HFFc6 (cell line): ENCODE measurements around the gene CACNB3. TPM values are rescaled to one million over a fixed set of nuclear protein-coding genes. Genes with fewer than 3 reads are reported as not detected.

ENCODE experiments used
- DNase-seq: peaks from one replicate; pipeline ENCODE4 v3.0.0-alpha.2; 2018
- H3K27ac Mint-ChIP-seq: 2 replicates; pipeline ENCODE4 v1.8.0; 2020; ENCODE audit warnings: mild to moderate bottlenecking, mixed read lengths
- H3K27me3 Mint-ChIP-seq: 2 replicates; pipeline ENCODE4 v1.8.0; 2021; ENCODE audit warnings: mild to moderate bottlenecking, moderate library complexity, mixed read lengths; ENCODE audit not compliant: insufficient read depth
- H3K36me3 Mint-ChIP-seq: 2 replicates; pipeline ENCODE4 v1.8.0; 2021; ENCODE audit warnings: low read depth, mixed read lengths
- H3K4me1 Mint-ChIP-seq: 2 replicates; pipeline ENCODE4 v1.8.0; 2020; ENCODE audit warnings: low read depth, mixed read lengths
- H3K4me3 Mint-ChIP-seq: 2 replicates; pipeline ENCODE4 v1.8.0; 2020; ENCODE audit warnings: mild to moderate bottlenecking, moderate library complexity, mixed read lengths
- H3K9me3 Mint-ChIP-seq: 2 replicates; pipeline ENCODE4 v1.8.0; 2020; ENCODE audit warnings: mild to moderate bottlenecking, mixed read lengths
- CTCF ChIP-seq: fragments of 200-600 bp; sonication (generic); IDR thresholded peaks from 2 replicates; pipeline ENCODE4 v1.5.0; 2021; ENCODE audit warnings: antibody characterized with exemption, mild to moderate bottlenecking
- total RNA-seq, 6 experiments: library from RNA; stranded (reverse); fragmentation: NEBNext Ultra II Directional; extraction: Animal tissue kit (Norgen Biotek cat#: 25700); gene quantifications; 2 replicates in 1 of 6; 3 replicates in 5 of 6; pipeline ENCODE4 v1.2.3, GENCODE V29; 2021

Gene CACNB3
- total RNA-seq, 6 experiments from 2014 or later = 32.3 to 44.4 (median 38.4) TPM

DNA sequence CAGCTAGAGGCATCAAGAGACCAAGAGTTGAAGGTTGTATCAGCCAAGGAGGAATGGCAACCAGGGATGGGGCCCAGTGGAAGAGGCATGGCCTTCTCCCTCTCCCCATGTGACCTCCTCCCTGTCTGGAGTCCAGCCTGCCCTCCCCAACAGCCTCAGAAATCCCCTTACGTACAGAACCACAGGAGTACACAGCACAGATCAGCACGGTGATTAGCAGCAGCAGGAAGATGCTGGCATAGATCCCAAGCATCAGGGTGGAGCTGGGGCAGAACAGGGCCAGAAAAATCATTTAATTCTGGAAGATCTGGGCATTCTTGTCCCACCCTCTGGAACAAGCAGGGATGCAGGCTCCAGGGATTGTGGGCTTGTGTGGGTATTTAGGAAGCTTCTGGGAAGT, 43.8 kb upstream of the CACNB3 start:
- peaks cover 29% of the 10 kb centered on the region for H3K36me3 Mint-ChIP-seq
- no peak overlapping the region for H3K4me3 Mint-ChIP-seq
- no peak overlapping the region for H3K27ac Mint-ChIP-seq
- no peak for DNase-seq
- H3K27me3 Mint-ChIP-seq = no peaks in the 10 kb centered on the region
- TF ChIP-seq CTCF = no peak
- no peaks in the 10 kb centered on the region for H3K9me3 Mint-ChIP-seq
- peaks cover 5% of the 10 kb centered on the region for H3K4me1 Mint-ChIP-seq

- Mint-ChIP-seq H3K9me3 (no peaks in the 10 kb centered on the region), H3K27me3 (no peaks in the 10 kb centered on the region), H3K4me1 (peaks cover 13% of the 10 kb centered on the region), H3K36me3 (peaks cover 29% of the 10 kb centered on the region), H3K27ac (no peak overlapping the region), H3K4me3 (no peak overlapping the region)
- DNase-seq = no peak
- no peak for TF ChIP-seq CTCF
These were observed 43.0 kb upstream of the CACNB3 start for GRCh38 chr12:48775299-48775698.

DNA sequence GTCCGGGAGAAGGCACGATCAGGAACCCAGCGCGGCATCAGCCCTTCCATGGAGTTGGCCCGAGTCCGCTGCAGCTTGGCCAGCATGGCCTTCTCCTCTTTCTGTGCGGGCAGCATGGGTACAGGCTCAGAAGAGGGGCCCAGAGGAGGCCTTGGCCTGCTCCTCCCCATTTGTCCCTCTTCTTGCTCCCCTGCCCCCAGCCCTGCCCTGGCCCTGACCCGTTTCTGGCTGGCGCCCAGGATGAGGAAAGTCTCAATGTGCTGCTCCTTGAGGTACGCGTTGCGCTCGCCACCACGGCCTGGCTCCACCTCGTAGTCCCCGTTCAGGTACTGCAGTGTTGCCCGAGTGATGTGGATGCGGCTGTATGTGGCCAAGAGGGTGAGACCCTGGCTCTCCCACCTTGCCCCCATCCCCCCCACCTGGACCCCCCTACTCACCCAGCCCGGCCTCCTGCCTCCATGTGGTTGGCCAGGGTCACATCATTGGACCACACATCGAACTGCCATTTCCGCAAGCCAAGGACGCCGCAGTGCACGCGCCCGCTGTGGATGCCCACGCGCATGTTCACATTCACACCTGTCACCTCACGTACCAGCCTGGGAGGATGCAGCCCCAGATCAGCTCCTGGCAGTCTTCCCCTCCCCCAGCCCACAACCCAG, 42.2 kb upstream of the CACNB3 start:
- Mint-ChIP-seq H3K27me3 (no peaks in the 10 kb centered on the region), H3K36me3 (peaks cover 28% of the 10 kb centered on the region)
- DNase-seq = no peak

DNA sequence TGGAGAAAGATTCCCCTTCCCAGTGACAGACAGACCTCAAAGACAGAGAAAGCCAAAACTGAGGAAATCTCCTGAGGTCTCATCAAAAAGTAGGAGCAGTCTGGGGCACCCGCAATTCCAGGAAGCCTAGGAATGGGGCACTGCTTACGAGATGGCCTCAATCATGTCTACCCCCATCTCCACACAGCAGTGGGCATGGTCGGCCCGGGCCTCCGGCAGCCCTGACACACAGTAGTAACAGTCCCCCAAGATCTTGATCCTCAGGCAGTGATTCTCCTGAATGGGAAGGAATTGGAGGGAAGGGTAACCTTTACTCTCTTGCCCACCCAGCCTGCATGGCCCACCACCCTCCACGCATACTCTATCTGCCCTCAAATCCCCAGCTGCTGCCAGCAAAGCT, 41.3 kb upstream of the CACNB3 start:
- H3K9me3 Mint-ChIP-seq = no peaks in the 10 kb centered on the region
- no peak overlapping the region for H3K27ac Mint-ChIP-seq
- DNase-seq = no peak
- H3K36me3 Mint-ChIP-seq = peaks cover 19% of the 10 kb centered on the region
- no peak for TF ChIP-seq CTCF
- H3K4me3 Mint-ChIP-seq = no peak overlapping the region
- H3K27me3 Mint-ChIP-seq = no peaks in the 10 kb centered on the region
- H3K4me1 Mint-ChIP-seq = peaks cover 22% of the 10 kb centered on the region

More for the DNA sequence above, 42.2 kb upstream of the CACNB3 start:
- no peak overlapping the region for H3K27ac Mint-ChIP-seq
- peaks cover 18% of the 10 kb centered on the region for H3K4me1 Mint-ChIP-seq
- no peak overlapping the region for H3K4me3 Mint-ChIP-seq
- no peak for TF ChIP-seq CTCF
- no peaks in the 10 kb centered on the region for H3K9me3 Mint-ChIP-seq

GRCh38 chr12:48777501-48778400, 40.5 kb upstream of the CACNB3 start:
- Mint-ChIP-seq H3K4me1 (peaks cover 26% of the 10 kb centered on the region), H3K4me3 (no peak overlapping the region), H3K27me3 (no peaks in the 10 kb centered on the region), H3K36me3 (peaks cover 17% of the 10 kb centered on the region), H3K9me3 (no peaks in the 10 kb centered on the region), H3K27ac (no peak overlapping the region)
- TF ChIP-seq CTCF = no peak
- no peak for DNase-seq
